Activated T-cell treated with anti-CD3 and anti-CD28 coated beads for 48 hours (primary cell): ENCODE results near the gene ELN.
"Not testable (repeated sequence)": the region's sequence is repeated elsewhere in the genome, so short reads cannot be mapped to it uniquely, and the experiment has no call there.

Experiments used
- DNase-seq: peaks from one replicate; pipeline ENCODE4 v3.0.0-alpha.2; 2020; ENCODE audit warnings: low read depth

The ELN gene

DNA sequence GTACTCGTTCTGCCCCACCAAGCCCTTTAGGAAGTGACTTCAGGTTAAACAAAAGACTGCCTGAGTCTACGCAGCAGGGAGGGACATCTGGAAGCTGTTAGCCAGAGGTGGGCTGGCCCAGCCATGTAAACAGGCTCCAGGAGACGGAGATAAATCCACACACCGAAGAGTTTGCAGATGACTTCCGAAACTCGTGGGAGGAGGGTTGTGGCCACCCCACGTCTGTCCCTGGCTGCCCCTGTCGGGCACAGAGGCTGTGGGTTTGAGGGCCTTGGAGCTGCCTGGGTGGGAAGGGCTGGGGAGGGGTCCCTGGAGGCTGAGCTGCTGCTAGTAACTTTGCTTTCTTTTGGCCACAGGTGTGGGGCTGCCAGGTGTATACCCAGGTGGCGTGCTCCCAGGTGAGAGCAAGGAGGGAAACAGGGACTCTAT lies 15.6 kb downstream of the ELN start:
- DNase-seq = no peak

DNA sequence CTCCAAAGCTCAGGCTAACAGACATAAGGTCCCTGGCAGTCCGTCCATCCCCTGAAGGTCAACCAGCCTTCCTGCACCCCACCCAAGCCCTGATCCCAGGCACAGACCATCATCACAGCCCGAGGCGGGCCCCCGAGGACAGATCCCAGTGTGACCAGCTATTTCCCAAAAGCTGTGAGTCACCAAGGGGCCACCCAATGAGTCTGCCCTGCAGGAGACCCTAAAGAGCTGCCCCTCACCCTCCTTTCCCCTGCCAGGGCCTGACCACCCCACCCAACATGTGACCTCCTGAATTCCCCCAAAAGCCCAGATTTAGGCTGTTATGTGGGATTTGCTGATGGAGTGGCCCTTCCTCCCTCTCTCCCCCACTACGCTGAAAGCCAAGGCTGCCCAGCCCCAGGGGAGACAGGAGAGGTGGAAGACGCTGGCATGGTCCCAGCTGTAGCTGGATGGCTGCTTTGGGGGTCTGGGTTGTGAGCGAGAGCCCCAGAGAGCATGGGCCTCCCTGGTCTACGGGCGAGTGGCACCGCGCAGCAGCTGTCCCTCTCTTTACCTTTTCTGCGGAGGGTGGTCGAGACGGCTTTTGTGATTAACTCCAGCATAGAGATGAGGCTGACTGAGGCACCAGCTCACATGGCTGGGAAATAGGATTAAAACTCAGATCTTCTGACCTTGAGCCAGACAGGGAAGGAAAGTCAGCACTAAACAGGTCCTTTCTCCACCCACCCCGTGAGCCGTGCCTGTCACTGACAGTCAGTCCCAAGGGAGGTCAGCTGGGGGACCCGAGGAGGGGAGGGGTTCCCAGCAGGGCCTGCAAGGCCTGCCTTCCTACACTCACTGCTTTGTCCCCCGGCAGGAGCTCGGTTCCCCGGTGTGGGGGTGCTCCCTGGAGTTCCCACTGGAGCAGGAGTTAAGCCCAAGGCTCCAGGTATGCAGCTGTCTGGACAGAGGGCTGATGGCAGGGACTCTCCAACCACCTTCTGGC lies 16.7 kb downstream of the ELN start:
- DNase-seq = no peak

DNA sequence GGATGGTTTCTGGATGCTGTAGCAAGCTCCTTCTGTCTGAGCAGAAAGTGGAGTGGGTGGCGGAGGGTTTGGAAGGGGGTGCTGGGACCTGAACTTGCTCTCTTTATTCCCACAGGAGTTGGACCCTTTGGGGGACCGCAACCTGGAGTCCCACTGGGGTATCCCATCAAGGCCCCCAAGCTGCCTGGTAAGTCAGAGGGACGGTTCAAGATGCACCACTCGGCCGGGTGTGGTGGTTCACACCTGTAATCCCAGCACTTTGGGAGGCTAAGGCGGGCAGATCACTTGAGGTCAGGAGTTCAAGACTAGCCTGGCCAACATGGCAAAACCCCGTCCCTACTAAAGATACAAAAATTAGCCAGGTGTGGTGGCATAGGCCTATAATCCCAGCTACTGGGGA lies 18.6 kb downstream of the ELN start:
- not testable (repeated sequence) for DNase-seq

DNA sequence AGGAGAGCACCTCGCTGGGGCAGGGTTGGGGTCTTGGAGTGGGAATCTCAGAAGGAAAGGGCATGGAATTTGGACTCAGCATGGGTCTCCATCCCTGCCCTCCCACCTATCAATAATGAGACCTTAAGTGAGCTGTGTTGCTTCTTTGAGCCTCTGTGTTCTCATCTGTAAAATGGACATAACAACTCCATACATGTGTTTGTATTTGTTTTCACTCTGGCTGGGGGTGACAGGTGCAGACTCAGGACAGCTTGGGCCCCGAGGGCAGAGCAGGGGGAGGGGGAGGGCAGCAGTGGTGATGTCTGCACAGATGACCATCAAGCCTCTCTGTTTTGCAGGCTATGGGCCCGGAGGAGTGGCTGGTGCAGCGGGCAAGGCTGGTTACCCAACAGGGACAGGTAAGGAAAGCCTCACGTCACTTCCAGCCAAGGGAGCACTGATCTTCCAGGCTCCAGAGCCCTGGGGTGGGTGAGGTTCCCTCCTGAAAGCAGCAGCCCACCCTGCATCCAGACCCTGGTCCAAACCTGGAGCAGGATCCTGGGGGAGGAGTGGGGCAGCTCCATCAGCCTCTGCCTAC lies 19.9 kb downstream of the ELN start:
- DNase-seq = no peak

DNA sequence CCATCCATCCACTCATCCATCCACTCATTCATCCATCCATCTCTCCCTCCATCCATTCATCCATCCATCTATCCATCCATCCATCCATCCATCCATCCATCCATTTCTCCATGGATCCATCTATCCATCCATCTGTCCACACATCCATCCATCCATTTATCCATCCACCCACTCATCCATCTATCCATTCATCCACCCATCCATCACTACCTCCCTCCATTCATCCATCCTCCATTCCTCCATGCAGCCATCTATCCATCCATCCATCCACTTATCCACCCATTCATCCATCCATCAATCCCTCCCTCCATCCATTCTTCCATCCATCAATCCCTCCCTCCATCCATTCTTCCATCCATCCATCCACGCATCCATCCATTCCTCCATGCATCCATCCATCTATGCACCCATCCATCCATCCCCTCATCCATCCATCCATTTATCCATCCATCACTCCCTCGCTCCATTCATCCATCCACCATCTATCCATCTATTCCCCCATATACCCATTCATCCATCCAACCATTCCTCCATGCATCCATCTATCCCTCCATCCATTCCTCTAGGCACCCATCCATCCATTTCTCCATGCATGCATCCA lies 21.1 kb downstream of the ELN start:
- DNase-seq = no peak

DNA sequence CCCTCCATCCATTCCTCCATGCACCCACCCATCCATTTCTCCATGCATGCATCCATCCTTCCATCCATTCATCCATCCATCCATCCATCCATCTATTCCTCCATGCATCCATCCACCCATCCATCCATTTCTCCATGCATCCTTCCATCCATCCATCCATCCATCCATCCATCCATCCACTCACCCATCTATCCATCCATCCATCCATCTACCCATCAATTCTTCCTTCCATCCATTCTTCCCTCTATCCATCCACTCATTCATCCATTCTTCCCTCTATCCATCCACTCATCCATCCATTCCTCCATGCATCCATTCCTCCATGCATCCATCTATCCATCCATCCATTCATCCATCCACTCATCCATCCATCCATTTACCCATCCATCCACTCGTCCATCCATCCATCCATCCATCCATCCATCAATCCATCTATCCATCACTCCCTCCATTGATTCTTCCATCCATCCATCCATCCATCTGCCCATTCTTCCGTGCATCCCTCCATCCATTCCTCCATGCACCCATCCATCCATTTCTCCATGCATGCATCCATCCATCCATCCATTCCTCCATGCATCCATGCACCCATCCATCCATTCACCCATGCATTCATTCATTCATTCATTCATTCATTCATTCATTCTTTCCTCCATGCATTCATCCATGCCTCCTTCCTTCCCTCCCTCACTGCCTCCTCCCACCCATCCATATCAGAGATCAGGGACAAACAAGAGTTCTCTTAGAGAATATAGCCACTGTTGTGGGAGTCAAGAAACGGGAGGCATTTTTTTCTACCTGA lies 22.2 kb downstream of the ELN start:
- no peak for DNase-seq

DNA sequence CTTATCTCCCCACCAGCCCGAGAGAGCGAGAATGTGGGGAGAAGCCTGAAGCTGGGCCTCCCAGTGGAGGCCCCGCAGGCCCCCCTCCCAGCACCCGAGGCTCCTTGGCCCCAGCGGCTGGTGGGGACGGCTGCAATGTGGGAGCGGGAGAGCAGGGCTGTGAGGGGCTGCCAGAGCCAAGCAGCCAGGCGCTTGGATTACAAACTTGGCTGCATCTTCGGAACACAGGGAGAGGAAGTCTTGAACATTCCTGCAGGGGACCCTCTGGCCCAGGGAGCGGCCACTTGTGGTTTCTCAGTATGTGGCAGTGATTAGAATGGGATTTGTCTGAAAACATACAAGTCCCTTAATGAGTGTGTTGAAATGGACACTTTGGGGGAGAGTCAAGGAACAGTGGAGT lies 23.2 kb downstream of the ELN start:
- DNase-seq = no peak

DNA sequence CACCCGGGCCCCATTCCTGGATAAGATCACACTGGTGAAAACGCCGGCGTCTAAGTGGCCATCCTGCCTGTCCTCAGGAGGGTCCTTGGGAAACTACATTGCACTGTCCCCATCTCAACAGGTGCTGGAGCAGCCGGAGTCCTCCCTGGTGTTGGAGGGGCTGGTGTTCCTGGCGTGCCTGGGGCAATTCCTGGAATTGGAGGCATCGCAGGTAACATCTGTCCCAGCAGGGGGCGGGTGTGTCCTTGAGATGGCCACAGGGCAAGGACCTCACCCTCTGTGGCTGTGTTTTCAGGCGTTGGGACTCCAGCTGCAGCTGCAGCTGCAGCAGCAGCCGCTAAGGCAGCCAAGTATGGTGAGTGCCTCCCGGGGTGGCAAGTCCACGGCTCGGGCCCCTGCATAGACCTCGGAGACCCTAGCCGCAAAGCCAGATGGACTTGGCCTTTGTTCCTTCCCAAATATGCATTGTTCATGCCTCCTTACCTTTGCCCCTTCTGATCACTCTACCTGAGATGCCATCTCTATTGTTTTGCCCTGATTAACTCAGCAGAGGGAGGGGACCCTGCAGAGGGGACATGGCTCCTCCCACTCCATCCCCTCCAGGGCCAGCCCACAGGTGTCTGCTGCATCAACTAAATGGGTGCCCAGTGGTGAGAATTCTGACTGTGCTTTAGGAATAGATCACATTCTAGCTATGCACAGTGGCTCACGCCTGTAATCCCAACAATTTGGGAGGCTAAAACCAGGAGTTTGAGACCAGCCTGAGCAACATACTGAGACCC lies 23.8 kb downstream of the ELN start:
- DNase-seq = no peak

DNA sequence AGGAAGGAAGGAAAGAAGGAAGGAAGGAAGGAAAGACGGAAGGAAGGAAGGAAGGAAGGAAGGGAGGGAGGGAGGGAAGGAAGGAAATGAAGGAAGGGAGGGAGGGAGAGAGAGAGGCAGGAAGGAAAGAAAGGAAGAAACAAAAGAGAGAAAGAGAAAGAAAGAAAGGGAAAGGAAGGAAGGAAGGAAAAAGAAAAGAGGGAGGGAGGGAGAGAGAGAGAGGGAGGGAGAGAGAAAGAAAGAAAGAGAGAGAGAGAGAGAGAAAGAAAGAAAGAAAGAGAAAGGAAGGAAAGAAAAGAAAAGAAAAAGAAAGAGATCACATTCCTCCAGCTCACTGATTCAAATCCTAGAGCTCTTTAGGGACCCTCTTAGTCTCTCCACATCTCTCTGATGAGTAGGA lies 24.7 kb downstream of the ELN start:
- DNase-seq = no peak

DNA sequence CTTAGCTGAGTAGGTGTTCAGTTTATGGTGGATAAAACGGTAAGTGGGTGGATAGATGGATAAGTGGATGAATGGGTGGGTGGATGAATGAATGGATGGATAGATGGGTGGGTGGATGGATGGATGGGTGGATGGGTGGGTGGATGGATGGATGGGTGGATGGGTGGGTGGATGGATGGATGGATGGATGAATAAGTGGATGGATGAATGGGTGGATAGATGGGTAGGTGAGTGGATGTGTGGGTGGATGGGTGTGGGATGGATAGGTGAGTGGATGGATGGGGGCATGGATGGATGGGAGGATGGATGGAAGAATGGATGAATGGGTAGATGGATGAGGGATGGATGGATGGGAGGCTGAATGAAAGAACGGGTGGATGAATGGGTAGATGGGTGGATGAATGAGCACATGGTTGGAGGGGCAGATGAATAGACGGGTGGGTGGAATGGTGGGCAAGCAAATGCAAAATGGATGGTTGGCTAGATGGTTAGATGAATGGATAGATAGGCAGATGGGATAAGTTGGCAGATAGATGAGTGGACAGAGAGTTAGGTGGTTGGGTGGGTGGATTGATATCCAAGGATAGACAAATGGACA lies 25.7 kb downstream of the ELN start:
- DNase-seq = no peak

DNA sequence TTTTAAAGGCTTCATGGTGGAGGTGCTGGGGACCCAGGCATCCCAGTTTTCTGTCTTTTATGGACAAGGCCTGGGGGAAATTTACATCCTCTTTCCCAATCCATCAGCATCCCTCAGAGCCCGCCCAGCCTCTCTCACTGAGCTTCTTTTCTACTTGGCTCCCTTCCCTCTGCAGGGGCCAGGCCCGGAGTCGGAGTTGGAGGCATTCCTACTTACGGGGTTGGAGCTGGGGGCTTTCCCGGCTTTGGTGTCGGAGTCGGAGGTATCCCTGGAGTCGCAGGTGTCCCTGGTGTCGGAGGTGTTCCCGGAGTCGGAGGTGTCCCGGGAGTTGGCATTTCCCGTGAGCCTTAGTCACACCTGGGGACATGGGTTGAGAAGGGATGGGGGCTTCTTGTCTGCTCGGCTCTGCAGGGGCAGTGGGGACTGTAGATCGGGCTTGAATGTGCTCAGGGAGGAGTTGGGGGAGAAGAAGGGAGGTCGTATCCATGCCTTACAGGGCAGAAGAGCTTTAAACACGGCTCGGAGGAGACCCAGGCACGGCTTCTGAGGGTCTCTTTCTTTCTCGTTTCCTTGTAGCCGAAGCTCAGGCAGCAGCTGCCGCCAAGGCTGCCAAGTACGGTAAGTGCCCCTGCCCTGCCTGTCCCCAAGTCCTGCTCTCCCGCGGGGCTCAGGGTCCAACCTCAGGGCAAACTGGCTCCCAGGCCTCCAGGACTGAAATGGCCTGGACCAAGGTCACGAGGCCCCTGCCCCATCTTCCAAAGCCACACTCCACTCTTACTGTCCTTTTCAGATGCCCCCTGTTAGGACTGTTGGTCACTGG lies 28.3 kb downstream of the ELN start:
- no peak for DNase-seq

DNA sequence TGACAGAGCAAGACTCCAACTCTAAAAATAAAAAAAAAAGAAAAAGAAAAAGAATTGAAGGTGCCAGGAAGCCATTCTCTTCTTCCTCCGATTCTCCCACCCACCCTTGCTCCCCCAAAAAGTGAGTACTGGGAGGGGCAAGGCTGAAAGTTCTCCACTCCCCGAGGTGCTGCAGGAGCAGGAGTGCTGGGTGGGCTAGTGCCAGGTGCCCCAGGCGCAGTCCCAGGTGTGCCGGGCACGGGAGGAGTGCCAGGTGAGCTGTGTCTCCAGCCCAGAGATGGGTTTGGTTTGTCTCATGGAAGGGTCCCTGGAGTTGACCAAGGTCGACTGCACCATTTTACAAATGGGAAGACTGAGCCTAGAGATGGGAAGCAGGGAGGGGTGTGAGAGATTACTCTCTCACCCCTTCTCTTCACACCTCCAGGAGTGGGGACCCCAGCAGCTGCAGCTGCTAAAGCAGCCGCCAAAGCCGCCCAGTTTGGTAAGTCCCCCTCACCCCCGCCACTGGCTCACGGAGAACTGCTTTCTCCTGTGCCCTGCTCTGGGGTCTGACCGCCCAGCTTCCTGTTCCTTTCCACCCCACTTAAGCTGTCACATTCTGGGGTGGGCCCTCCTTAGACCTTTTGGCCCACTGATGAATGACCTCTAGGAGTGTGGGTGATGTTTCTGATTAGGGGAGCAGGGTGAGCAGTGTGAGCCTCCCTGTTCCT lies 29.4 kb downstream of the ELN start:
- no peak for DNase-seq

DNA sequence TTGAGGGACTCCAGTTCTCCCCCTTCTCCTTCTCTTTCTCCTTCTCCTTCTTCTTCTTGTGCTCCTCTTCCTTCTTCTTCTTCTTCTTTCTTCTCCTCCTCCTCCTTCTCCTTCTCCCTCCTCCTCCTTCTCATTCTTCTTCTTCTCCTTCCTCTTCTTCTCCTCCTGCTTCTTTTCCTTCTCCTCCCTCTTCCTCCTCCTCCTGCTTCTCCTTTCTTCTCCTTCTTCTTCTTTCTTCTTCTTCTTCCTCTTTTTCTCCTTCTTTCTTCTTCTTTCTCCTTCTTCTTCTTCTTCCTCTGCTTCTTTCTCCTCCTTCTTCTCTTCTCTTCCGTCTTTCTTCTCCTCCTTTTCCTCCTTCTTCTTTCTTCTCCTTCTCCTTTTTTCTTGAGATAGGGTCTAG lies 30.0 kb downstream of the ELN start:
- DNase-seq = no peak

DNA sequence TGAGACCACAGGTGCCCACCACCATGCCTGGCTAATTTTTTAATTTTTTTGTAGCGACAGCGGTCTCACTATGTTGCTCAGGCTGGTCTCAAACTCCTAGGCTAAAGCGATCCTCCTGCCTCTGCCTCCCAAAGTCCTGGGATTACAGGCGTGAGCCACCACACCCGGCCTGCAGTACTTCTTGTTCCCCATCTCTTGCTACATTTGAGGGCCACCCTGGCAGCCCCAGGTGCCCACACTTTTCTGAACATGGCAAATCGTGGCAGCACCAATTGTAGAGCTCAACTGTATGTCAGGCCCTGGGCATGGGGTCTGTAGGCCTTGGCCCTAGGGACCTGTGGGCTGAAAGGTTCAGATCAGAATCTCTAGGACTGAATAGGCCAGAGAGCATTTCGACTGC lies 30.5 kb downstream of the ELN start:
- DNase-seq = no peak

DNA sequence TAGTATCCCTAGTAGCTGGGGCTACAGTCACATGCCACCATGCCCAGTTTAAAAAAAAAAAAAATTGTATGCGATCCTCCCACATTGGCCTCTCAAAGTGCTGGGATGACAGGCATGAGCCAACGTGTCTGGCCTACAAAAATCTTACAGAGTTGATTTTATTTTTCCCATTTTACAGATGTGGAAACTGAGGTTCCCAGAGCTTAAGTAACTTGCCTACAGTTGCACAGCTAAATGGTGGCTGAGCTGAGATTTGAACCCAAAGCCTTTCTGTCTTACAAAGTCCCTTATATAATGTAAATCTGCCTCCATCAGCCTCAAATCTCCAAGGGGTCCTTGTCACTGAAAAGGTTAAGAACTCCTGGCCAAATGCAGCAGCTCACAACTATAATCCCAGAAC lies 31.1 kb downstream of the ELN start:
- no peak for DNase-seq

DNA sequence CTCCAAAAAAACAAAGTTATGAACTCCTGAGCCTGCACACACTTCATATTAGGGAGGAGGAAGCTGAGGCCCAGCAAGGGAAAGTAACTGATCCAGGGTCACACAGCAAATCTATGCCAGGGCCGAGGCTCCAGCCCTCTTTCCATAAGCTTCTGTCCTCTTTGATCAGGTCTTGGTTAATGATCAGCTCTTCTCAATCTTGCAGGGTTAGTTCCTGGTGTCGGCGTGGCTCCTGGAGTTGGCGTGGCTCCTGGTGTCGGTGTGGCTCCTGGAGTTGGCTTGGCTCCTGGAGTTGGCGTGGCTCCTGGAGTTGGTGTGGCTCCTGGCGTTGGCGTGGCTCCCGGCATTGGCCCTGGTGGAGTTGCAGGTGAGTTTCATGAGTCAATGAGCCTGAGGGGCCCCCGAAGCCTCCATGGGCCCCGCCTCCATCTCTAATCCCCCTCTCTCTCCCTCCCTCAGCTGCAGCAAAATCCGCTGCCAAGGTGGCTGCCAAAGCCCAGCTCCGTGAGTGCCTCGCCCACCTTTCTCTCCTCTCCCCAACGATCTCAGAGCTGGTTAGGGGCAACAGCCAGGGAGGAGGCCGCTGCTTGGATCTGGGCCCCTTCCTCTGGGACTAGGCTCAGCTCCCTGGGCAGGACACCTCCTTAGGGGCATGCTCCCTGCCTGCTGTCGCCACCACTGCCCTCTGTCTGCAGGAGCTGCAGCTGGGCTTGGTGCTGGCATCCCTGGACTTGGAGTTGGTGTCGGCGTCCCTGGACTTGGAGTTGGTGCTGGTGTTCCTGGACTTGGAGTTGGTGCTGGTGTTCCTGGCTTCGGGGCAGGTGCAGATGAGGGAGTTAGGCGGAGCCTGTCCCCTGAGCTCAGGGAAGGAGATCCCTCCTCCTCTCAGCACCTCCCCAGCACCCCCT lies 32.0 kb downstream of the ELN start:
- no peak for DNase-seq

DNA sequence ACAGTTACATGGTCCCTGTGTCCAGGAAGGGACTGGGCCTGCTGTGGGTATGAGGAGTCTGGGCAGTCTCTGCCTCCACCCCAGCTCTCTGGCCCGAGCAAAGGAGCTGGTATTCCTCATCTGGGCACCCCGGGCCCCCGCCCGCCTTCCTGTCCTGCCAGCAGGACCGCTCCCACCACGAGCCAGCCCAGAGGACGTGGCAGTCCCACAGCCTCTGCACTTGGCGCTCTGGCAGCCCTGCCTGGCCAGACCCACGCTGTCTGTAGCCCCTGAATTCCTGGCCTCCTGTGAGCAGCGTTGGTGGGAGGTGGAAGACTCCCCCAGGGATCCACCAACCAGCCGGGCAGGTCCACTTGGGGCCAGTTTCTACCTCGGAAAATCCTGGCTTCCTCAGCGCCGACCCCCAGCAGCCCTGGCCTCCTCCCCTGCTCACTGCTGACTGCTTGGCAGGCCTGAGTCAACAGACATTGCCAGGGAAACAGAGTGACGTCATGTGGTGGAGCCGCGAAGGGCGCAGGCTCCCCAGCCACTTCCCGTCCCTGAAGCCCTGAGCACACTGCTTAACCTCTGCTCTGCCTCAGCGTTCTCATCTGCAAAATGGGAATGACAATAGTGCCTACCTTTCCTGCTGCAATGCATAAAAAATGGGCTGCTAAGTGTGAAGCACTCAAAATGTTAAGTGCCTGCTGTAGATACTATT lies 34.0 kb downstream of the ELN start:
- peak; percentile 30 for DNase-seq

DNA sequence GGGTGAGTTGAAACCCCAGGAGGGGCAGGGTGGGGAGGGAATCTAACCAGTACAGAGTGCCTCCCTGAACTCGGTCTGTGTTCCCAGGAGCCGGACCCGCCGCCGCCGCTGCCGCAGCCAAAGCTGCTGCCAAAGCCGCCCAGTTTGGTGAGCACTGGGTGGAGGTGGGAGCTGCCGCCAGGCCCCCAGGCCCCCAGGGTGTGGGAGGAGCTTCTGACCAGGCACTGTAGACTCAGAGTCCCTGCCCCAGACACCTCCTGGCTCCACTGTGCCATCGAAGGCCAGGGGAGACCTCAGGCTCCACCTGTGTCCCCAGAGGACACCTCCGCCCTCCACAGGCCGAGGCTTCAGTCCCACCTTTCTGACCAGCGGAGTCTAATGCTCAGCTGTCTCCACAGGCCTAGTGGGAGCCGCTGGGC lies 35.3 kb downstream of the ELN start:
- no peak for DNase-seq
